NCI-H82 (cell line): ENCODE measurements around the gene RNF40.

Source experiments
- DNase-seq: peaks from one replicate; lab custom pipeline; 2025; lab: John Stamatoyannopoulos, UW

Gene RNF40

GRCh38 chr16:30761928-30762902, at the start of gene RNF40, which contains the start of gene CFAP119:
Gene RNF40, plus strand, starts transcription at chr16:30762322. Its CDS starts 224 bp downstream, at chr16:30762546.
Gene CFAP119, minus strand, starts transcription at chr16:30762062. Its CDS starts 314 bp downstream, at chr16:30761748.
- DNase-seq, result peak; percentile 98

- no peak for DNase-seq
Measured at GRCh38 chr16:30715750-30716445, 46.2 kb upstream of the RNF40 start.

- no peak for DNase-seq
Measured at GRCh38 chr16:30720086-30720485, 42.0 kb upstream of the RNF40 start.

- no peak for DNase-seq
Measured at GRCh38 chr16:30720694-30721093, 41.4 kb upstream of the RNF40 start.

- DNase-seq, result no peak
Measured at GRCh38 chr16:30721167-30721566, 41.0 kb upstream of the RNF40 start.

GRCh38 chr16:30721606-30722005, 40.5 kb upstream of the RNF40 start:
- peak; percentile 82 for DNase-seq

GRCh38 chr16:30722443-30722842, 39.7 kb upstream of the RNF40 start:
- no peak for DNase-seq

GRCh38 chr16:30722916-30723315, 39.2 kb upstream of the RNF40 start:
- DNase-seq, result no peak

GRCh38 chr16:30723725-30724355, 38.3 kb upstream of the RNF40 start:
- DNase-seq, result no peak

- DNase-seq, result no peak
Measured at GRCh38 chr16:30724641-30725417, 37.3 kb upstream of the RNF40 start.

- no peak for DNase-seq
Measured at GRCh38 chr16:30725418-30725792, 36.7 kb upstream of the RNF40 start.

GRCh38 chr16:30728321-30728720, 33.8 kb upstream of the RNF40 start:
- no peak for DNase-seq

- no peak for DNase-seq
Measured at GRCh38 chr16:30728899-30729672, 33.0 kb upstream of the RNF40 start.

GRCh38 chr16:30731411-30731810, 30.7 kb upstream of the RNF40 start:
- DNase-seq, result no peak

GRCh38 chr16:30736995-30737793, 24.9 kb upstream of the RNF40 start:
- DNase-seq, result no peak

GRCh38 chr16:30737794-30738648, 24.1 kb upstream of the RNF40 start:
- no peak for DNase-seq

GRCh38 chr16:30738984-30739951, 22.9 kb upstream of the RNF40 start:
- no peak for DNase-seq
